ENCODE results near the gene LURAP1L. TPM values are rescaled to one million over a fixed set of nuclear protein-coding genes. Genes with fewer than 3 reads are reported as not detected.

Gene LURAP1L
- total RNA-seq, 1 experiment from 2014 or later, result 3.4 TPM

GRCh38 chr9:12798066-12798770 is 23.4 kb downstream of the LURAP1L start:
- no peak for DNase-seq (ENCODE audit: low read depth, low spot score)
- in situ Hi-C loops (cut with HindIII; ENCODE audit: low pct_unique_long_range_greater_than_20kb, low sequenced_read_pairs), result no loop called here

GRCh38 chr9:12801187-12801586 is 26.4 kb downstream of the LURAP1L start:
- no peak for DNase-seq (ENCODE audit: low read depth, low spot score)
- in situ Hi-C loops (cut with HindIII; ENCODE audit: low pct_unique_long_range_greater_than_20kb, low sequenced_read_pairs), result no loop called here

GRCh38 chr9:12801663-12802062 is 26.8 kb downstream of the LURAP1L start:
- in situ Hi-C loops (cut with HindIII; ENCODE audit: low pct_unique_long_range_greater_than_20kb, low sequenced_read_pairs), result no loop called here
- no peak for DNase-seq (ENCODE audit: low read depth, low spot score)

GRCh38 chr9:12802093-12802492 is 27.3 kb downstream of the LURAP1L start:
- no peak for DNase-seq (ENCODE audit: low read depth, low spot score)
- in situ Hi-C loops (cut with HindIII; ENCODE audit: low pct_unique_long_range_greater_than_20kb, low sequenced_read_pairs), result no loop called here

GRCh38 chr9:12808569-12808968 is 33.7 kb downstream of the LURAP1L start:
- DNase-seq (ENCODE audit: low read depth, low spot score), result no peak
- in situ Hi-C loops (cut with HindIII; ENCODE audit: low pct_unique_long_range_greater_than_20kb, low sequenced_read_pairs), result no loop called here

GRCh38 chr9:12809720-12810119 is 34.9 kb downstream of the LURAP1L start:
- DNase-seq (ENCODE audit: low read depth, low spot score), result no peak
- in situ Hi-C loops (cut with HindIII; ENCODE audit: low pct_unique_long_range_greater_than_20kb, low sequenced_read_pairs), result no loop called here

GRCh38 chr9:12811935-12812334 is 37.1 kb downstream of the LURAP1L start:
- no peak for DNase-seq (ENCODE audit: low read depth, low spot score)
- in situ Hi-C loops (cut with HindIII; ENCODE audit: low pct_unique_long_range_greater_than_20kb, low sequenced_read_pairs), result no loop called here

- in situ Hi-C loops (cut with HindIII; ENCODE audit: low pct_unique_long_range_greater_than_20kb, low sequenced_read_pairs), result no loop called here
Measured at GRCh38 chr9:12812710-12813109, 37.9 kb downstream of the LURAP1L start.

GRCh38 chr9:12813533-12813932 is 38.7 kb downstream of the LURAP1L start:
- no peak for DNase-seq (ENCODE audit: low read depth, low spot score)
- in situ Hi-C loops (cut with HindIII; ENCODE audit: low pct_unique_long_range_greater_than_20kb, low sequenced_read_pairs), result no loop called here

More at GRCh38 chr9:12812710-12813109, 37.9 kb downstream of the LURAP1L start:
- no peak for DNase-seq (ENCODE audit: low read depth, low spot score)

GRCh38 chr9:12813960-12814876 is 39.4 kb downstream of the LURAP1L start:
- in situ Hi-C loops (cut with HindIII; ENCODE audit: low pct_unique_long_range_greater_than_20kb, low sequenced_read_pairs), result no loop called here
- peak; percentile 98 for DNase-seq (ENCODE audit: low read depth, low spot score)

- no peak for DNase-seq (ENCODE audit: low read depth, low spot score)
- in situ Hi-C loops (cut with HindIII; ENCODE audit: low pct_unique_long_range_greater_than_20kb, low sequenced_read_pairs), result no loop called here
Measured at GRCh38 chr9:12814877-12815237, 40.0 kb downstream of the LURAP1L start.

- DNase-seq (ENCODE audit: low read depth, low spot score), result no peak
- in situ Hi-C loops (cut with HindIII; ENCODE audit: low pct_unique_long_range_greater_than_20kb, low sequenced_read_pairs), result no loop called here
Measured at GRCh38 chr9:12815888-12816287, 41.1 kb downstream of the LURAP1L start.

GRCh38 chr9:12816656-12817101 is 41.9 kb downstream of the LURAP1L start:
- in situ Hi-C loops (cut with HindIII; ENCODE audit: low pct_unique_long_range_greater_than_20kb, low sequenced_read_pairs), result no loop called here
- no peak for DNase-seq (ENCODE audit: low read depth, low spot score)

- in situ Hi-C loops (cut with HindIII; ENCODE audit: low pct_unique_long_range_greater_than_20kb, low sequenced_read_pairs), result no loop called here
- DNase-seq (ENCODE audit: low read depth, low spot score), result peak; percentile 37
Measured at GRCh38 chr9:12817702-12818101, 42.9 kb downstream of the LURAP1L start.

- peak; percentile 58 for DNase-seq (ENCODE audit: low read depth, low spot score)
- in situ Hi-C loops (cut with HindIII; ENCODE audit: low pct_unique_long_range_greater_than_20kb, low sequenced_read_pairs), result no loop called here
Measured at GRCh38 chr9:12818431-12819000, 43.7 kb downstream of the LURAP1L start.

- peak; percentile 32 for DNase-seq (ENCODE audit: low read depth, low spot score)
- in situ Hi-C loops (cut with HindIII; ENCODE audit: low pct_unique_long_range_greater_than_20kb, low sequenced_read_pairs), result no loop called here
Measured at GRCh38 chr9:12819436-12820185, 44.8 kb downstream of the LURAP1L start.

GRCh38 chr9:12822111-12822510 is 47.3 kb downstream of the LURAP1L start:
- in situ Hi-C loops (cut with HindIII; ENCODE audit: low pct_unique_long_range_greater_than_20kb, low sequenced_read_pairs), result no loop called here
- peak; percentile 32 for DNase-seq (ENCODE audit: low read depth, low spot score)
